ENCODE results near the gene METAP1. TPM values are rescaled to one million over a fixed set of nuclear protein-coding genes. Genes with fewer than 3 reads are reported as not detected.
"Not testable (repeated sequence)": the region's sequence is repeated elsewhere in the genome, so short reads cannot be mapped to it uniquely, and the experiment has no call there.

METAP1 gene
- total and polyA plus RNA-seq, 2 experiments from 2014 or later, result 40.1 to 55.4 TPM

- Histone ChIP-seq H3K4me3 (no peak overlapping the region), H3K27me3 (no peaks in the 10 kb centered on the region), H3K9me3 (ENCODE audit: low read depth) (no peaks in the 10 kb centered on the region), H3K36me3 (no peaks in the 10 kb centered on the region), H3K4me1 (ENCODE audit: low read depth) (peaks cover 9% of the 10 kb centered on the region), H3K27ac (peak overlapping the region; percentile 99)
- no peak for TF ChIP-seq CTCF (IDR thresholded peaks at IDR 0.05; ENCODE audit: low read depth, low read length)
- no peak for DNase-seq (ENCODE audit: low read depth in 1 of 2, low spot score in 1 of 2)
Observed at GRCh38 chr4:99013884-99014523, 18.5 kb downstream of the METAP1 start.

DNA sequence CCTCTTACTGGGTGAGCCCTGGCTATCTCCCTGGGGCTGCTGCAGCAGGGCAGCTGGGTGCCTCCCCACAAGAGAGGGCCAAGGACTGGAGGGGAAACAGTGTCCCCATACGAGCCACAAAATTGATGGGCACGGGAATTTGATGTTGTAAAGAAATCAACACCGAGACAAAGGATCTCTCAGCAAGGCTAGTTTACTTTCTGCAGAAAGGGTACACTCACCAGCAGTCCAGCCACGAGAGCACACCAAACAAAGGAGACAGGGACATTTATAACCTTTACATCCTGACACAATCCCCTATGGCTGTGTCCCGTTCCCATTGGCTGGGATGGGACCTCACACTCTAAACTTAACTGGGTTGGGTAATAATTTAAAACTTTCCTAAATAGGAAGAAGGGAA lies 25.9 kb downstream of the METAP1 start:
- no peak for TF ChIP-seq CTCF (IDR thresholded peaks at IDR 0.05; ENCODE audit: low read depth, low read length)

GRCh38 chr4:99022566-99022965 lies 27.0 kb downstream of the METAP1 start:
- no peaks in the 10 kb centered on the region for H3K27me3 ChIP-seq
- no peak for TF ChIP-seq CTCF (IDR thresholded peaks at IDR 0.05; ENCODE audit: low read depth, low read length)
- no peaks in the 10 kb centered on the region for H3K36me3 ChIP-seq
- DNase-seq (ENCODE audit: low read depth in 1 of 2, low spot score in 1 of 2), result no peak
- no peaks in the 10 kb centered on the region for H3K4me1 ChIP-seq (ENCODE audit: low read depth)
- no peak overlapping the region for H3K27ac ChIP-seq
- no peaks in the 10 kb centered on the region for H3K9me3 ChIP-seq (ENCODE audit: low read depth)
- no peak overlapping the region for H3K4me3 ChIP-seq

More for the DNA sequence above, 25.9 kb downstream of the METAP1 start:
- Histone ChIP-seq H3K36me3 (no peaks in the 10 kb centered on the region), H3K27ac (no peak overlapping the region), H3K4me1 (ENCODE audit: low read depth) (no peaks in the 10 kb centered on the region), H3K27me3 (no peaks in the 10 kb centered on the region), H3K9me3 (ENCODE audit: low read depth) (no peaks in the 10 kb centered on the region), H3K4me3 (no peak overlapping the region)
- no peak for DNase-seq (ENCODE audit: low read depth in 1 of 2, low spot score in 1 of 2)

DNA sequence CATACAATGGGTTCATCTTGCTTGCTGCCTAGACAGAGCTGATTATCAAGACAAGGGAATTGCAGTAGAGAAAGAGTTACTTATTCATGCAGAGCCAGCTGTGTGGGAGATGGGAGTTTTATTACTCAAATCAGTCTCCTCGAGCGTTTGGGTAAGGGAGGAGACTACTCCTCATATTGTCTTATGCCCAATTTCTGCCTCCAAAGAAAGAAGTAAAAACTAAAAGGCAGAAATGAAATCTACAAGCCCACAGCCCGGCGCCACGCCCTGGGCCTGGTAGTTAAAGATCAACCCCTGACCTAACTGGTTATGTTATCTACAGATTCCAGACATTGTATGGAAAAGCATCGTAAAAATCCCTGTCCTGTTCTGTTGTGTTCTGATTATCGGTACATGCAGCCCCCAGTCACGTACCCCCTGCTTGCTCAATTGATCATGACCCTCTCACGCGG lies 28.3 kb downstream of the METAP1 start:
- not testable (repeated sequence) for H3K36me3 ChIP-seq; H3K27ac ChIP-seq; H3K4me3 ChIP-seq; DNase-seq (ENCODE audit: low read depth in 1 of 2, low spot score in 1 of 2); H3K27me3 ChIP-seq; H3K9me3 ChIP-seq (ENCODE audit: low read depth); H3K4me1 ChIP-seq (ENCODE audit: low read depth)

DNA sequence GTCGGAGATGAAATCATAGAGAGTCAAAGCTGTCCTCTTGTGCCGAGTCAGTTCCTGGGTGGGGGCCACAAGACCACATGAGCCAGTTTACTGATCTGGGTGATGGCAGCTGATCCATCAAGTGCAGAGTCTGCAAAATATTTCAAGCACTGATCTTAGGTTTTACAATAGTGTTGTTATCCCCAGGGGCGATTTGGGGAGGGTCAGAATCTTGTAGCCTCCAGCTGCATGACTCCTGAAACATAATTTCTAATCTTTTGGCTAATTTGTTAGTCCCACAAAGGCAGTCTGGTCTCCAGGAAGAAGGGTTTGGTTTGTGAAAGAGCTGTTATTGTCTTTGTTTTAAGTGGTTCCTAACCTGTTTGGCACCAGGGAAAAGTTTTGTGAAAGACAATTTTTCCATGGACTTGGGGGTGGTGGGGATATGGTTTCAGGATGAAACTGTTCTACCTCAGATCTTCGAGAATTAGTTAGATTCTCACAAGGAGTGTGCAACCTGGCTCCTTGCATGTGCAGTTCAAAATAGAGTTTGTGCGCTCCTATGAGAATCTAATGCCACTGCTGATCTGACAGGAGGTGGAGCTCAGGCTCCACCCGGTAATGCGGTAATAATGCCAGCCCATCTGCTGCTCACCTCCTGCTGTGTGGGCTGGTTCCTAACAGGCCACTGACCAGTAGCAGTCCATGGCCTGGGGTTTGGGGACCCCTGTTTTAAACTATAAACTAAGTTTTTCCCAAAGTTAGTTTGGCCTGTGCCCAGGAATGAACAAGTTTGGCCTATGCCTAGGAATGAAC lies 29.2 kb downstream of the METAP1 start:
- Histone ChIP-seq H3K4me3 (no peak overlapping the region), H3K27ac (peak overlapping the region; percentile 62), H3K27me3 (no peaks in the 10 kb centered on the region), H3K36me3 (no peaks in the 10 kb centered on the region), H3K9me3 (ENCODE audit: low read depth) (no peaks in the 10 kb centered on the region), H3K4me1 (ENCODE audit: low read depth) (no peaks in the 10 kb centered on the region)
- DNase-seq (ENCODE audit: low read depth in 1 of 2, low spot score in 1 of 2), result no peak
- TF ChIP-seq CTCF (IDR thresholded peaks at IDR 0.05; ENCODE audit: low read depth, low read length), result no peak

- TF ChIP-seq CTCF (IDR thresholded peaks at IDR 0.05; ENCODE audit: low read depth, low read length), result no peak
- H3K36me3 ChIP-seq, result no peaks in the 10 kb centered on the region
- H3K4me1 ChIP-seq (ENCODE audit: low read depth), result no peaks in the 10 kb centered on the region
- no peaks in the 10 kb centered on the region for H3K9me3 ChIP-seq (ENCODE audit: low read depth)
- H3K27ac ChIP-seq, result peak overlapping the region; percentile 62
- H3K4me3 ChIP-seq, result no peak overlapping the region
- no peaks in the 10 kb centered on the region for H3K27me3 ChIP-seq
- no peak for DNase-seq (ENCODE audit: low read depth in 1 of 2, low spot score in 1 of 2)
Observed at GRCh38 chr4:99025506-99025905, 30.0 kb downstream of the METAP1 start.
